NCI-H226 (cell line): ENCODE measurements around the gene RBM25.

Source experiments
- DNase-seq: peaks from one replicate; pipeline ENCODE4 v3.0.0-alpha.2; 2015

RBM25 gene

DNA sequence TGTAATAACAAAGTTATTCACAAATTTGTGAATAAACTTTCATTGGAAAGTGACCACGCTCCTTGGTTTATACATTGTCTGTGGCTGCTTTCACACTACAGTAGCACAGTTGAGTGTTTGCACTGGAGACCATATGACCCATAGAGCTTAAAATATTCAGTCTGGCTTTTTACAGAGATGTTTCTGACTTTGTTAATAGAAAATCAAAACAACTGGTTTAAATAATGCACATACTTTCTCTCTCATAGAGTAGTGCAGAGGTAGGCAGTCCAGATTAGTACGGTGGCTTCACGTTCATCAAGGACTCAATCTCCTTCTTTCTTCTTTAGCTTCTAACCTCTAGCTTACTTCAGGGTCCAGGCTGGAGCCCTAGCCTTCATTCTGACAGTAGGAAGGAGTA lies 114.2 kb downstream of the RBM25 start:
- no peak for DNase-seq

DNA sequence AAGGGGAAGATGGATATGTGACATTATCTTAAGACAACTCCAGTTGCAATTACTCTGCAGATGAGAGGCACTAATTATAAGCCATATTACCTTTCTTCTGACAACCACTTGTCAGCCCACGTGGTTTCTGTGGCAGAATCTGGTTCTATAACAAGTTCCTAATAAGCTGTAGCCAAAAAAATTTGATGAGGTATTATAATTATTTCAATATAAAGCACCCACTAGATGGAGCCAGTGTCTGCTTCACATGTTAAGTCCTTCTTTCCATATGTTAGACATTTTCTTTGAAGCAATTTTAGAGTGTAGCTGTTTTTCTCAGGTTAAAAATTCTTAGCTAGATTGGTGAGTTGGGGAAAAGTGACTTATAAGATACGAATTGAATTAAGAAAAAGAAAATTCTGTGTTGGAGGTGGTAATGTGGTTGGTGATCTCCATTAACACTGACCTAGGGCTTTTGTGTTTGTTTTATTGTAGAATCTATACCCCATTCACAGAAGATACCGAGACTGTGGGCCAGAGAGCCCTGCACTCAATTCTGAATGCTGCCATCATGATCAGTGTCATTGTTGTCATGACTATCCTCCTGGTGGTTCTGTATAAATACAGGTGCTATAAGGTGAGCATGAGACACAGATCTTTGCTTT lies 114.9 kb downstream of the RBM25 start:
- no peak for DNase-seq
